Activated T-cell treated with anti-CD3 and anti-CD28 coated beads, Interleukin-2, amount 50 U/mL, for 72 hours (primary cell): ENCODE data around the gene MT1G. TPM values are rescaled to one million over a fixed set of nuclear protein-coding genes. Genes with fewer than 3 reads are reported as not detected.
"Not testable (repeated sequence)": the region's sequence is repeated elsewhere in the genome, so short reads cannot be mapped to it uniquely, and the experiment has no call there.

ENCODE experiments used
- ATAC-seq, 2 donors: fragments of 150-1000 bp; cut with Tn5 transposase; replicated peaks in 1 of 2; 2 replicates each; pipeline ENCODE4 v1.10.0; 2021; ENCODE audit warnings: moderate library complexity in 2 of 2, mild to moderate bottlenecking in 1 of 2
- DNase-seq, 2 donors: peaks; one replicate each; pipeline ENCODE4 v3.0.0; 2021 to 2022; ENCODE audit warnings: mixed read lengths in 1 of 2
- H3K27ac Mint-ChIP-seq: one replicate; pipeline ENCODE4 v1.8.0; 2022; ENCODE audit warnings: mild to moderate bottlenecking, moderate library complexity, mixed read lengths
- H3K27me3 Mint-ChIP-seq: one replicate; pipeline ENCODE4 v1.8.0; 2022; ENCODE audit warnings: low read depth, mixed read lengths
- H3K36me3 Mint-ChIP-seq, 2 donors: one replicate each; pipeline ENCODE4 v1.8.0; 2022; ENCODE audit warnings: mixed read lengths in 2 of 2, mild to moderate bottlenecking in 1 of 2; ENCODE audit not compliant: insufficient read depth in 2 of 2
- H3K4me1 Mint-ChIP-seq: one replicate; pipeline ENCODE4 v1.8.0; 2022; ENCODE audit warnings: low read depth, mixed read lengths
- H3K4me3 Mint-ChIP-seq, 2 donors: one replicate each; pipeline ENCODE4 v1.8.0; 2022; ENCODE audit warnings: mild to moderate bottlenecking in 2 of 2, mixed read lengths in 2 of 2, moderate library complexity in 2 of 2
- H3K9me3 Mint-ChIP-seq, 2 donors: one replicate each; pipeline ENCODE4 v1.8.0; 2022; ENCODE audit warnings: mixed read lengths in 2 of 2
- total RNA-seq, 2 donors: library from RNA; stranded (reverse); gene quantifications; one replicate each; pipeline ENCODE4 v1.2.3, GENCODE V29; 2022

Gene MT1G
- 10 to 100 TPM; 26.8 to 45.6 TPM for total RNA-seq

GRCh38 chr16:56667581-56668571 lies at the start of gene MT1G:
TSS of gene MT1G (minus strand) at chr16:56668065. CDS start at chr16:56667993, 72 bp downstream.
- DNase-seq (peak; percentile 55 to 69), ATAC-seq (peak; percentile 72 to 79)
- peaks cover 81% of the 10 kb centered on the region for H3K27me3 Mint-ChIP-seq
- peak within 1 kb of the TSS; percentile 72 to 75 for H3K4me3 Mint-ChIP-seq
- no peaks in the 10 kb centered on the region for H3K36me3 Mint-ChIP-seq
- no peaks in the 10 kb centered on the region for H3K9me3 Mint-ChIP-seq
- peaks cover 53% of the 10 kb centered on the region for H3K4me1 Mint-ChIP-seq
- no peak within 1 kb of the TSS for H3K27ac Mint-ChIP-seq

DNA sequence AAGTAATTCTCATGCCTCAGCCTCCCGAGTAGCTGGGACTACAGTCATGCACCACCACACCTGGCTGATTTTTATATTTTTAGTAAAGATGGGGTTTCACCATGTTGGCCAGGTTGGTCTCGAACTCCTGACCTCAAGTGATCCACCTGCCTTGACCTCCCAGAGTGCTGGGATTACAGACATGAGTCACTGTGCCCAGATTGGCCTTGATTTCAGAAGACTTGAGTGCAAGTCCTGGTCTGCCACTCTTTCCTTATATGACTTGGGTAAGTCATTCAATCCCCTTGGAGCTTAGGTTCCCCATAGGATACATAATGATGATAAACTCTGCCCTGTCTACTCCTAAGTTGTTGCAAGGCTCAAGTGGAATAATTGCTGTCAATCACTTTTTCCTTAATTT lies 49.7 kb upstream of the MT1G start:
- H3K4me1 Mint-ChIP-seq, ATAC-seq, H3K27me3 Mint-ChIP-seq, H3K4me3 Mint-ChIP-seq, H3K27ac Mint-ChIP-seq, H3K9me3 Mint-ChIP-seq, DNase-seq, H3K36me3 Mint-ChIP-seq: not testable (repeated sequence)

DNA sequence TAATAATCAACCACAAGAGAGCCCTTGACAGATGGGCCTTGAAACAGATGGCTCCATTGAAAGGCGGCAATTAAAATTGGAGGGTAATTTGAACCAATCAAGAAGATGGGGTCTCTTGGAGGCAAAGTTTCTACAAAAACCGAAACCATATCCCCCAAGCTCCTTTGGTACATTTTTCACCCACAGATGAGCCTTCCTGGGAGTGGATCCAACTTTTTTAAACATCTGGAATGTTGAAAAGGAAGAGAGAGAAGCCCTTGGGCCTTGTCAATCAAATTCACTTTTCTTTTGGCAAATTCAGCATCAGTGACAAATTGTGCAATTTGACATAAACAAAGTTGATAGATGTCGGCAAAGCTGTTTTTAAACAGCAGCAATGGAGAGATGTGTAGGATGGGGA lies 48.9 kb upstream of the MT1G start:
- H3K4me1 Mint-ChIP-seq: no peaks in the 10 kb centered on the region
- H3K9me3 Mint-ChIP-seq: no peaks in the 10 kb centered on the region
- H3K36me3 Mint-ChIP-seq: no peaks in the 10 kb centered on the region
- H3K4me3 Mint-ChIP-seq: no peak overlapping the region
- H3K27ac Mint-ChIP-seq: no peak overlapping the region
- ATAC-seq (no peak), DNase-seq (no peak)
- no peaks in the 10 kb centered on the region for H3K27me3 Mint-ChIP-seq

DNA sequence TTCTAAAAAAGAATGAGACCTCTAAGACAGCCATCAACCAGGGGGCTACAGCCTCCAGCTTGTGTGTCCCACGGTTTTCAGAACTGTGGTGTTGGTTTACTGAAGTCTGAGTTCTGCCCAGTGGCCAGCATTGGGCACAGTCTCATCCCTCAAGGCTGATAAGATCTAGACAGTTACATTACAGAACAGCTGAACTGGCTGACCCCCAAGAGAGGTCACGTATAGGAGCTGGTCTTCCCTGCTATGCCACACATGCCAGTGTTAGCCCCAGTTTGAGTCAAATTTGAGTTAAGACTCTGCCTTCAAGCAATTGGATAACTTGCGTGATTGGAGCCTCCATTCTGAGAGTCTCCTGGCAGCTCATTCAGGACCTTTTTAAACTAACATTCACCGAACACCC lies 47.3 kb upstream of the MT1G start:
- DNase-seq: no peak
- H3K27ac Mint-ChIP-seq: no peak overlapping the region
- no peaks in the 10 kb centered on the region for H3K36me3 Mint-ChIP-seq
- no peaks in the 10 kb centered on the region for H3K9me3 Mint-ChIP-seq
- no peak overlapping the region for H3K4me3 Mint-ChIP-seq
- no peaks in the 10 kb centered on the region for H3K27me3 Mint-ChIP-seq
- ATAC-seq: no peak
- peaks cover 7% of the 10 kb centered on the region for H3K4me1 Mint-ChIP-seq

GRCh38 chr16:56713794-56714193 lies 45.9 kb upstream of the MT1G start:
- Mint-ChIP-seq H3K36me3 (no peaks in the 10 kb centered on the region), H3K27me3 (no peaks in the 10 kb centered on the region), H3K27ac (no peak overlapping the region), H3K9me3 (no peaks in the 10 kb centered on the region), H3K4me1 (peaks cover 20% of the 10 kb centered on the region), H3K4me3 (no peak overlapping the region)
- ATAC-seq: no peak
- DNase-seq: no peak

DNA sequence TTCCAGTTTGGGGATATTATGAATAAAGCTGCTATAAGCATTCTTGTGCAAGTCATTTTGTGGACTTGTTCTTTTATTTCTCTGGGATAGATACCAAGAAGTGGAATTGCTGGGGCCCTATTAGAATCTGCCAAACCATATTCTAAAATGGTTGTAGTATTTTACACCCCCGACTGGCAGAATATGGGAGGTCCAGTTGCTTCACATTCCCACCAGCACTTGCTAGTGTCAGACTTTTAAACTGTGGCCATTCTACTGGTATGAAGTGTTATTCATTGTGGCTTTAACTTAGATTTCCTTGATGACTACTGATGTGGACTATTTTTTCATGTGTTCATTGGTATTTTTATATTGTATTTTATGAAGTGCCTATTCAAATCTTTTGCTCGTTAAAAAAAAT lies 44.0 kb upstream of the MT1G start:
- Mint-ChIP-seq H3K9me3 (no peaks in the 10 kb centered on the region), H3K4me1 (peaks cover 29% of the 10 kb centered on the region), H3K27ac (no peak overlapping the region), H3K27me3 (no peaks in the 10 kb centered on the region), H3K4me3 (no peak overlapping the region), H3K36me3 (no peaks in the 10 kb centered on the region)
- ATAC-seq (no peak), DNase-seq (no peak)

- Mint-ChIP-seq H3K4me1 (peaks cover 33% of the 10 kb centered on the region), H3K27ac (no peak overlapping the region), H3K27me3 (no peaks in the 10 kb centered on the region), H3K36me3 (no peaks in the 10 kb centered on the region), H3K4me3 (peak overlapping the region in 1 of 2 donors; percentile 57), H3K9me3 (no peaks in the 10 kb centered on the region)
- DNase-seq (no peak), ATAC-seq (no peak)
Measured at GRCh38 chr16:56710181-56710737, 42.4 kb upstream of the MT1G start.

DNA sequence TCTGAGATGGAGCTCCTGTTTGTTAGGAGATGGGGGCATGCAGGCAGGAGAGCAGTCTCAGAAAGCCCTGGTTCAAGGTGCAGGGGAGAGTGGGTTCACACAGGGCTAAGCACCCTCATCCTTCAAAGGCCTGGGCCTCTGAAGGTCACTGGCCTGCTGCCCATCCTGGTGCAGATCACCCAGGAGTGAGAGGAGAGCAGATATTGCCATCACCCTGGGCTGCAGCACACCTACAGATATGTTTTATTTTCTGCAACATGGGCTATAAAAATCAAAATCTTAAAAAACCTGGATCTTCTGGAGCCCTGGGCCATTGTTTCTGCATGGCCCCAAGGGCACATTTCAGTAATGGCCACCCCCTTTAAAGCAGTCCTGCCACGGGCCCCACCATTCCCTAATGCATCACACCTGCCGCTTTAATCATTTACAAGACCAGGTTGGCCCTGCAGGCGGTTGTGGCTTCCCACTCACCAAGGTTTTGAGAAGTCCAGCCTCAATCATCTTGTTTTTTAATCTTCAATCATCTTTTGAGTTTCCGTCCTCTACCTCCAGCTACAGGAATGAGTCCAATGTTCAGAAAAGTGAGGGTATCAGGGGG lies 41.7 kb upstream of the MT1G start:
- H3K4me3 Mint-ChIP-seq: peak overlapping the region; percentile 57 to 65
- peaks cover 33% of the 10 kb centered on the region for H3K4me1 Mint-ChIP-seq

DNA sequence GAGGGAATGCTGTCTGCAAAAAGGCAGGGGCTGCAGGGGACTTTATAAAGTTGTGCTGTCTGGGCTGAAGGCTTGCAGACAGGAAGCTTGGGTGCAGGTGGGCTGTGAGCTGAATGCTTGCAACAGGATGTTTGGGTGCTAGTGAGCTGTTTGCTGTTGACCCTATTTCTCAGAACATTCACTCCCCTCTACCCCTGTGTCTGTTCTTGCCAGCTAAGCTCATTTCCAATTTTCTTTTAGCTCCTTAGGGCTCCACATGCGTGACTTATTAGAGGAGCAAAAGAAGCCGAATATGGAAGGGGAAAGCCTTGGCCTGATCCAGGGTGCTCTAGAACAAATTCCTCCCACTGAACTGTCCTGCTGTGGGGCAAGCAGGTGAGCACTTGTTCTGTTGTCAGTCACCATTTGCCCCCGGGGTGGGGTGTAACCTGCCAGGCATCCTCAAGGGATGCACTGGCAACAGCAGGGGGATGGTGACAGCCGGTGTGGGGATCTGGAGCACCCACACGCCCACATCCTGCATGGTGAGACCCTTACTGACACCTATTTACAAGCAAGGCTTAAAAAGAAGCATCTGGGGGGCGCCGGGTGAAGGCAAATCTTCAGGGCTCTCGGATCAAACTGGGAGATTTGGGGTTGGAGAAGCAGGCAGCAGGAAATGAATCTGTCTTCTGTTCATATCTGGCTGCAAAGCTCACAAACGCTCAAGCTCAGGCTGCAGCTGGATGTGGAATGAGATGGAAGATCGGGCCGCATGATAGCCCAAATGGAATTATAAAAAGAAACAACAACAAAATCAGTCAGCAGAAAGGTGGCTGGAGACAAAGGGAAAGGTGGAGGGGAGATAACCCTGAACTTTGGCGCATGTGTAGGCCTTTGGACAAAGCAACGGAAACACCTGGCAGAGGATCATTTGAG lies 40.9 kb upstream of the MT1G start:
- Mint-ChIP-seq H3K9me3 (no peaks in the 10 kb centered on the region), H3K4me1 (peaks cover 33% of the 10 kb centered on the region), H3K27ac (peak overlapping the region; percentile 28), H3K36me3 (no peaks in the 10 kb centered on the region), H3K27me3 (no peaks in the 10 kb centered on the region), H3K4me3 (peak overlapping the region; percentile 57 to 65)
- ATAC-seq: peak; percentile 56 to 74
- DNase-seq: peak in 1 of 2 donors; percentile 23

More for the DNA sequence above, 41.7 kb upstream of the MT1G start:
- H3K9me3 Mint-ChIP-seq: no peaks in the 10 kb centered on the region
- no peak overlapping the region for H3K27ac Mint-ChIP-seq
- no peaks in the 10 kb centered on the region for H3K36me3 Mint-ChIP-seq
- H3K27me3 Mint-ChIP-seq: no peaks in the 10 kb centered on the region
- DNase-seq (no peak), ATAC-seq (peak; percentile 27 to 40)

DNA sequence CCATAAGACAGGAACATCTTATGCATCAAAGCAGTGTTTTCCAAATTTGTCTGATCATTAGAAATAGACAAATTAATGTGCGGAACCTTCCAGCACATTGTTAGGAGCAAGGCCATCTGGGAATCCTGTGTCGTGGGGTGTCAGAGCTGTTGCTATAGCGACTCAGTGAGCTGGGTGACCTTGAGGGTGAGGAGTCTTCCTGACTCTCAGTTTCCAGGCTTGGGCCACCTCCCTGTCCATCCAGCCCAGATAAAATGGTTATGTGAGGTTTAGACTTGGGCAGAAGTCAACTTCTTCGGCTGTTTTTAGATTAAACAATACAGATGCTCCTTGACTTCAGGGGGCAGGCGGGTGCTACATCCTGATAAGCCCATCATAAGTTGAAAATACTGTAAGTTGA lies 35.0 kb upstream of the MT1G start:
- Mint-ChIP-seq H3K4me1 (peaks cover 14% of the 10 kb centered on the region), H3K36me3 (peaks cover 0 to 1% of the 10 kb centered on the region in 2 donors), H3K9me3 (no peaks in the 10 kb centered on the region), H3K4me3 (no peak overlapping the region), H3K27ac (no peak overlapping the region), H3K27me3 (no peaks in the 10 kb centered on the region)
- no peak for DNase-seq
- no peak for ATAC-seq

DNA sequence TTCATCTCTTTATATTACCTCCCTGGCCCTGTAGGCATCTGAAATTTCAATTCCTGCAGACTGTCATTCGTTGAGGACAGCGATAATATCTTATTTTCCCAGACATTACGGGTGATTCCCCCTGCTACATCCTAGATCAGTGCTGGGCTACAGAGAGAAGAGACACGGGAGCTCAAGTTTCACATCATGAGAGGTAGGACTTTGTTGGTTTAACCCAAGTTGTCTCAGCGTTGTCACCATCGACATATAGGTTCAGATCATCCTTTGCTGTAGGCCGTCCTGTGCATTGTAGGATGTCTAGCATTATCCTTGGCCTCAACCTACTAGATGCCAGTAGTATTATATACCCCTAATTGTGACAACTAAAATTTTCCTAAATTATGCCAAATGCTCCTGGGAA lies 33.7 kb upstream of the MT1G start:
- Mint-ChIP-seq H3K9me3 (peaks cover 0 to 2% of the 10 kb centered on the region in 2 donors), H3K4me3 (no peak overlapping the region), H3K4me1 (peaks cover 14% of the 10 kb centered on the region), H3K27ac (no peak overlapping the region), H3K27me3 (no peaks in the 10 kb centered on the region), H3K36me3 (peaks cover 1 to 2% of the 10 kb centered on the region in 2 donors)
- DNase-seq (no peak), ATAC-seq (no peak)

GRCh38 chr16:56700631-56701030 lies 32.8 kb upstream of the MT1G start:
- Mint-ChIP-seq H3K36me3 (peaks cover 1 to 2% of the 10 kb centered on the region in 2 donors), H3K4me1 (peaks cover 13% of the 10 kb centered on the region), H3K9me3 (peaks cover 0 to 2% of the 10 kb centered on the region in 2 donors), H3K27ac (no peak overlapping the region), H3K4me3 (no peak overlapping the region), H3K27me3 (no peaks in the 10 kb centered on the region)
- DNase-seq (no peak), ATAC-seq (no peak)
